IMR-90 (cell line): ENCODE data around the gene TMC8.
A peak's percentile ranks its signal among the peaks of the same experiment; 100 is the strongest.

Experiments used
- BHLHE40 ChIP-seq: fragments of 150-350 bp; IDR thresholded peaks from 2 replicates; pipeline ENCODE4 v1.6.1; 2016; ENCODE audit warnings: mild to moderate bottlenecking, low read depth, low read length
- CHD1 ChIP-seq: IDR thresholded peaks from 2 replicates; pipeline ENCODE4 v1.6.1; 2012; ENCODE audit warnings: low read depth, low read length, improper control_type of control experiment
- CTCF ChIP-seq: conservative IDR thresholded peaks from 2 replicates; pipeline ENCODE4 v1.5.1; 2012; ENCODE audit warnings: mild to moderate bottlenecking, low read depth, low read length, improper control_type of control experiment
- MAZ ChIP-seq: IDR thresholded peaks from 2 replicates; pipeline ENCODE4 v1.6.1; 2012; ENCODE audit warnings: low read depth, mild to moderate bottlenecking, low read length, improper control_type of control experiment, moderate library complexity, borderline replicate concordance
- NFE2L2 ChIP-seq: fragments of 150-350 bp; IDR thresholded peaks from 2 replicates; pipeline ENCODE4 v1.6.1; 2016; ENCODE audit warnings: low read depth, mild to moderate bottlenecking, low read length
- POLR2A ChIP-seq: IDR thresholded peaks from 2 replicates; pipeline ENCODE4 v1.6.1; 2012; ENCODE audit warnings: mild to moderate bottlenecking, low read depth, low read length
- RFX5 ChIP-seq: IDR thresholded peaks from 2 replicates; pipeline ENCODE4 v1.8.0; 2012; ENCODE audit warnings: low read depth, mild to moderate bottlenecking, low read length, moderate library complexity
- SMC3 ChIP-seq: fragments of 150-350 bp; IDR thresholded peaks from 2 replicates; pipeline ENCODE4 v1.6.1; 2016; ENCODE audit warnings: low read depth, mild to moderate bottlenecking, antibody characterized with exemption, low read length, moderate library complexity
- USF2 ChIP-seq: fragments of 150-350 bp; IDR thresholded peaks from 2 replicates; pipeline ENCODE4 v1.6.1; 2017; ENCODE audit warnings: mild to moderate bottlenecking, antibody characterized with exemption, low read length, low read depth

GRCh38 chr17:78176548-78177025 lies 46.0 kb downstream of the TMC8 start:
- TF ChIP-seq CTCF = peak; percentile 68
- no peak for TF ChIP-seq RFX5
- TF ChIP-seq BHLHE40 = no peak
- TF ChIP-seq NFE2L2 = no peak
- no peak for TF ChIP-seq USF2
- TF ChIP-seq MAZ = no peak
- peak; percentile 24; the same call in 1 of the 2 replicates for TF ChIP-seq POLR2A
- TF ChIP-seq SMC3 = peak; percentile 52
- TF ChIP-seq CHD1 = no peak
